OCI-LY3 (cell line): Measurements from ENCODE around the gene ZNF519.
"Not testable (repeated sequence)": the region's sequence is repeated elsewhere in the genome, so short reads cannot be mapped to it uniquely, and the experiment has no call there.

Experiments
- CTCF ChIP-seq: fragments of 200-600, 300-600 bp; sonication (generic); IDR thresholded peaks from 2 replicates; pipeline ENCODE4 v1.5.1; 2014; ENCODE audit warnings: antibody characterized with exemption, low read length, low read depth
- EZH2phosphoT487 ChIP-seq: fragments of 200-600 bp; shearing (Covaris generic); IDR thresholded peaks from 2 replicates; pipeline ENCODE4 v1.6.1; 2018; ENCODE audit warnings: antibody characterized with exemption, mixed run types, low read depth

- TF ChIP-seq CTCF, EZH2phosphoT487: not testable (repeated sequence)
Observed at GRCh38 chr18:14149121-14149850, 17.1 kb upstream of the ZNF519 start.
